ENCODE results near the gene ULK4. TPM values are rescaled to one million over a fixed set of nuclear protein-coding genes. Genes with fewer than 3 reads are reported as not detected.

ULK4 gene
- total RNA-seq, 2 donors from 2014 or later, result 11.1 to 17.9 TPM

DNA sequence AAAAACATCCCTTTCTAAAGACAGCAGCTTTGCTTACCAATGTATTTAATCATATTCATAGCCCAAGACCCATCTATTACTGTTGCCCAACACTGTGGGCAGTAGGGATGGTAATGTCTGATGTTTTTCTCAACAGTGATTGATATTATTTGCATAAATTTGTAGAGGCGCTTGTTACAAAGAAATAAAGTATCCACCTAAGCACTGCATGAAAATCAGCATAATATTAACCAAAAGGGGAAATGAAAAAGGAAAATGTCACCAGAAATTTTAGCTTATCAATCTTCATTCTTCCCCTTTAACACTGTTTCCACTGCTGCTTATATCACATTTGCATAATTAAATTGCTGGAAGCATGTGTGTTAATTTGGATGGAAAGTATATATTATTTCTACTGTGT, 622.1 kb downstream of the ULK4 start:
- peaks cover 1% of the 10 kb centered on the region for H3K9me3 ChIP-seq (ENCODE audit: control insufficient read depth, low read length)
- no peak overlapping the region for H3K4me3 Mint-ChIP-seq
- H3K4me3 ChIP-seq (ENCODE audit: low read length), result no peak overlapping the region
- no peak for TF ChIP-seq CTCF (conservative IDR thresholded peaks at IDR 0.05)
- H3K27me3 ChIP-seq (ENCODE audit: control insufficient read depth, insufficient read depth, low read length, poor library complexity, severe bottlenecking), result no peaks in the 10 kb centered on the region
- H3K9ac ChIP-seq (ENCODE audit: extremely low read depth, low read length, poor library complexity, severe bottlenecking), result no peak overlapping the region
- DNase-seq, result no peak
- H3K27me3 Mint-ChIP-seq (ENCODE audit: insufficient read depth), result no peaks in the 10 kb centered on the region
- no peaks in the 10 kb centered on the region for H3K4me1 Mint-ChIP-seq
- H3K27ac ChIP-seq (ENCODE audit: low read depth, low read length), result no peak overlapping the region
- H3K9me3 Mint-ChIP-seq, result peaks cover 15% of the 10 kb centered on the region
- no peaks in the 10 kb centered on the region for H3K36me3 ChIP-seq (ENCODE audit: control insufficient read depth, insufficient read depth, low read length)
- H3K36me3 Mint-ChIP-seq (ENCODE audit: low read depth), result peaks cover 2% of the 10 kb centered on the region
- no peaks in the 10 kb centered on the region for H3K4me1 ChIP-seq (ENCODE audit: control insufficient read depth, insufficient read depth, low read length)
- no peak overlapping the region for H3K27ac Mint-ChIP-seq
- WGBS, 2 experiments (ENCODE audit: insufficient coverage in 1 of 2, insufficient read length in 1 of 2), result 89% methylated on average over 1 of the region's 1 CpG; no CpG with 5 or more reads in 1 of the 2 experiments

- no peaks in the 10 kb centered on the region for H3K27me3 Mint-ChIP-seq (ENCODE audit: insufficient read depth)
- no peaks in the 10 kb centered on the region for H3K4me1 Mint-ChIP-seq
- DNase-seq, result no peak
- H3K9ac ChIP-seq (ENCODE audit: extremely low read depth, low read length, poor library complexity, severe bottlenecking), result no peak overlapping the region
- H3K27ac ChIP-seq (ENCODE audit: low read depth, low read length), result no peak overlapping the region
- no peaks in the 10 kb centered on the region for H3K36me3 Mint-ChIP-seq (ENCODE audit: low read depth)
- no peaks in the 10 kb centered on the region for H3K9me3 ChIP-seq (ENCODE audit: control insufficient read depth, low read length)
- no peak for TF ChIP-seq CTCF (conservative IDR thresholded peaks at IDR 0.05)
- no peaks in the 10 kb centered on the region for H3K27me3 ChIP-seq (ENCODE audit: control insufficient read depth, insufficient read depth, low read length, poor library complexity, severe bottlenecking)
- H3K4me1 ChIP-seq (ENCODE audit: control insufficient read depth, insufficient read depth, low read length), result no peaks in the 10 kb centered on the region
- no peak overlapping the region for H3K4me3 Mint-ChIP-seq
- H3K4me3 ChIP-seq (ENCODE audit: low read length), result no peak overlapping the region
- H3K36me3 ChIP-seq (ENCODE audit: control insufficient read depth, insufficient read depth, low read length), result no peaks in the 10 kb centered on the region
- H3K9me3 Mint-ChIP-seq, result no peaks in the 10 kb centered on the region
- H3K27ac Mint-ChIP-seq, result no peak overlapping the region
- 90% methylated on average over 1 of the region's 1 CpG; no CpG with 5 or more reads in 1 of the 2 experiments for WGBS, 2 experiments (ENCODE audit: insufficient coverage in 1 of 2, insufficient read length in 1 of 2)
Measured at GRCh38 chr3:41338276-41338675, 623.6 kb downstream of the ULK4 start.

- no peaks in the 10 kb centered on the region for H3K9me3 ChIP-seq (ENCODE audit: control insufficient read depth, low read length)
- H3K9me3 Mint-ChIP-seq, result no peaks in the 10 kb centered on the region
- no peak overlapping the region for H3K4me3 ChIP-seq (ENCODE audit: low read length)
- TF ChIP-seq CTCF (conservative IDR thresholded peaks at IDR 0.05), result peak; percentile 17
- no peak for DNase-seq
- H3K36me3 ChIP-seq (ENCODE audit: control insufficient read depth, insufficient read depth, low read length), result no peaks in the 10 kb centered on the region
- H3K36me3 Mint-ChIP-seq (ENCODE audit: low read depth), result no peaks in the 10 kb centered on the region
- H3K4me3 Mint-ChIP-seq, result no peak overlapping the region
- H3K4me1 Mint-ChIP-seq, result peaks cover 10% of the 10 kb centered on the region
- no peaks in the 10 kb centered on the region for H3K27me3 ChIP-seq (ENCODE audit: control insufficient read depth, insufficient read depth, low read length, poor library complexity, severe bottlenecking)
- H3K27ac Mint-ChIP-seq, result no peak overlapping the region
- H3K9ac ChIP-seq (ENCODE audit: extremely low read depth, low read length, poor library complexity, severe bottlenecking), result no peak overlapping the region
- H3K27me3 Mint-ChIP-seq (ENCODE audit: insufficient read depth), result no peaks in the 10 kb centered on the region
- no peak overlapping the region for H3K27ac ChIP-seq (ENCODE audit: low read depth, low read length)
- no peaks in the 10 kb centered on the region for H3K4me1 ChIP-seq (ENCODE audit: control insufficient read depth, insufficient read depth, low read length)
- 80 to 100% methylated on average over 1 to 2 of the region's 2 CpGs for WGBS, 2 experiments (ENCODE audit: insufficient coverage in 1 of 2, insufficient read length in 1 of 2)
Measured at GRCh38 chr3:41334426-41334825, 627.5 kb downstream of the ULK4 start.

Measured in endodermal cell (in vitro differentiated cells).